Activated B cell treated with CpG ODN at 0.5 μM for 24 hours (primary cell): ENCODE results near the gene EPHA6. TPM values are rescaled to one million over a fixed set of nuclear protein-coding genes. Genes with fewer than 3 reads are reported as not detected.
"Not testable (repeated sequence)": the region's sequence is repeated elsewhere in the genome, so short reads cannot be mapped to it uniquely, and the experiment has no call there.

Experiments used
- ATAC-seq: fragments of 200-7000 bp; cut with Tn5 transposase; one replicate; pipeline ENCODE4 v1.10.0; 2021; ENCODE audit warnings: low read depth, mild to moderate bottlenecking, moderate library complexity
- CTCF ChIA-PET: fragments of 350-600 bp; sonication (Branson Sonifier 250); formaldehyde crosslinking; loops from one replicate; lab custom pipeline; 2021; ENCODE audit warnings: antibody characterized with exemption; lab: Charles Lee
- POLR2A ChIA-PET: fragments of 350-600 bp; sonication (Branson Sonifier 250); formaldehyde crosslinking; loops from one replicate; lab custom pipeline; 2021; ENCODE audit warnings: antibody characterized with exemption; lab: Charles Lee
- DNase-seq: peaks from one replicate; pipeline ENCODE4 v3.0.0; 2022
- H3K27ac Mint-ChIP-seq: one replicate; pipeline ENCODE4 v1.8.0; 2020; ENCODE audit warnings: mixed read lengths
- H3K27me3 Mint-ChIP-seq: one replicate; pipeline ENCODE4 v1.8.0; 2021; ENCODE audit warnings: mixed read lengths
- H3K36me3 Mint-ChIP-seq: one replicate; pipeline ENCODE4 v1.8.0; 2021; ENCODE audit warnings: low read depth, mixed read lengths
- H3K4me1 Mint-ChIP-seq: one replicate; pipeline ENCODE4 v1.8.0; 2021; ENCODE audit warnings: mixed read lengths
- H3K4me3 Mint-ChIP-seq: one replicate; pipeline ENCODE4 v1.8.0; 2020; ENCODE audit warnings: mild to moderate bottlenecking, mixed read lengths
- H3K9me3 Mint-ChIP-seq: one replicate; pipeline ENCODE4 v1.8.0; 2020; ENCODE audit warnings: mixed read lengths
- intact Hi-C: fragments of 100-400 bp; cut with micrococcal nuclease; formaldehyde crosslinking; loops from one replicate; pipeline ENCODE4 v1.15.1; 2024
- total RNA-seq: library from RNA; stranded (reverse); gene quantifications from 2 replicates; pipeline ENCODE4 v1.2.3, GENCODE V29; 2022
- TF ChIP-seq, protein P1 (sequence below): fragments of 200-600 bp; IDR thresholded peaks from one replicate; pipeline ENCODE4 v1.8.0; 2022; ENCODE audit warnings: antibody characterized with exemption, mild to moderate bottlenecking

EPHA6 gene
- total RNA-seq, 1 donor from 2014 or later = not detected

DNA sequence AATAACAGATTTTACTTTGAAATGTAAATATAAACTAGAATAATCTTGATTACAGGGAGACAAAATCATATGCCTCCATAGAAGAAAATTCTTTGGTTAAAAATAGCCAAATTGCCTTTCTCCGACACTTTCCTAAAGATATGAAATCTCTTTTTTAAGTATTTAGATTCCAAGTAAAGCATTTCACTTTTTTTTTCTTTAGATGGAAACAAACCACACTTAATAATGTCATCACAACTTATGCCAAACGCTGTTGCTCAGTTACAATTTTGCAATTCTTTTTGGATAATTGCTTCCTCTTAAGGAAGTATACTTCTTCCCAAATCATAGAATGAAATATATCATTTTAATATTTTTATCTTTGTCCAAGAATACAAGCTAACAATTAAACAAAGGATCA lies 656.1 kb downstream of the EPHA6 start:
- ATAC-seq = no peak
- intact Hi-C loops = loop anchor here (10.0 kb wide), 1 partner anchor 56 kb away; no protein-coding TSS in a partner anchor

DNA sequence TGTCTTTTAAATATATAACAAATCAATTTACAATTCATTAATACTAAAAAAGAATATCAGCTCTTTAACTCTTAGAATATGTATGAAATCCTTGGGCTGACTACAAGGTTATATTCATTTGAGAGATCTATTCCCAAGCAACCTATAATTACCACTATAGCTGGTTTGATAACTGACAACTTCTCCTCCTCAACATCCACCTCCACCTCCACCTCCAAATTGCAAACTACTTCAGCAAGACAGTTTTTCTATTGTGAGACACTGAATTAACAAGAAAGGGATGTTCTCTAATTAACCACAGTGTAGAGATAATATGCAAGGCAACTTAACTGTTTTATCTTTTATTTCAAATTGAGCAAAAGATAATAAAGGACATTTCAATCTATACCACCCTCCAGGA lies 665.3 kb downstream of the EPHA6 start:
- DNase-seq = no peak
- TF ChIP-seq, protein P1, sequence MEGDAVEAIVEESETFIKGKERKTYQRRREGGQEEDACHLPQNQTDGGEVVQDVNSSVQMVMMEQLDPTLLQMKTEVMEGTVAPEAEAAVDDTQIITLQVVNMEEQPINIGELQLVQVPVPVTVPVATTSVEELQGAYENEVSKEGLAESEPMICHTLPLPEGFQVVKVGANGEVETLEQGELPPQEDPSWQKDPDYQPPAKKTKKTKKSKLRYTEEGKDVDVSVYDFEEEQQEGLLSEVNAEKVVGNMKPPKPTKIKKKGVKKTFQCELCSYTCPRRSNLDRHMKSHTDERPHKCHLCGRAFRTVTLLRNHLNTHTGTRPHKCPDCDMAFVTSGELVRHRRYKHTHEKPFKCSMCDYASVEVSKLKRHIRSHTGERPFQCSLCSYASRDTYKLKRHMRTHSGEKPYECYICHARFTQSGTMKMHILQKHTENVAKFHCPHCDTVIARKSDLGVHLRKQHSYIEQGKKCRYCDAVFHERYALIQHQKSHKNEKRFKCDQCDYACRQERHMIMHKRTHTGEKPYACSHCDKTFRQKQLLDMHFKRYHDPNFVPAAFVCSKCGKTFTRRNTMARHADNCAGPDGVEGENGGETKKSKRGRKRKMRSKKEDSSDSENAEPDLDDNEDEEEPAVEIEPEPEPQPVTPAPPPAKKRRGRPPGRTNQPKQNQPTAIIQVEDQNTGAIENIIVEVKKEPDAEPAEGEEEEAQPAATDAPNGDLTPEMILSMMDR = no peak
- H3K9me3 Mint-ChIP-seq = no peaks in the 10 kb centered on the region
- intact Hi-C loops = loop anchor here (10.0 kb wide), 1 partner anchor 65 kb away; no protein-coding TSS in a partner anchor
- no peak overlapping the region for H3K4me3 Mint-ChIP-seq
- H3K27ac Mint-ChIP-seq = no peak overlapping the region
- no peaks in the 10 kb centered on the region for H3K36me3 Mint-ChIP-seq
- H3K4me1 Mint-ChIP-seq = no peaks in the 10 kb centered on the region
- ChIA-PET CTCF (no interaction called here), POLR2A (no interaction called here)
- ATAC-seq = no peak
- no peaks in the 10 kb centered on the region for H3K27me3 Mint-ChIP-seq

More for the DNA sequence above, 656.1 kb downstream of the EPHA6 start:
- Mint-ChIP-seq H3K4me3 (no peak overlapping the region), H3K27ac (no peak overlapping the region), H3K27me3 (no peaks in the 10 kb centered on the region), H3K36me3 (no peaks in the 10 kb centered on the region), H3K4me1 (no peaks in the 10 kb centered on the region), H3K9me3 (peaks cover 2% of the 10 kb centered on the region)
- no peak for DNase-seq
- ChIA-PET POLR2A (no interaction called here), CTCF (no interaction called here)
- TF ChIP-seq, protein P1 = no peak

DNA sequence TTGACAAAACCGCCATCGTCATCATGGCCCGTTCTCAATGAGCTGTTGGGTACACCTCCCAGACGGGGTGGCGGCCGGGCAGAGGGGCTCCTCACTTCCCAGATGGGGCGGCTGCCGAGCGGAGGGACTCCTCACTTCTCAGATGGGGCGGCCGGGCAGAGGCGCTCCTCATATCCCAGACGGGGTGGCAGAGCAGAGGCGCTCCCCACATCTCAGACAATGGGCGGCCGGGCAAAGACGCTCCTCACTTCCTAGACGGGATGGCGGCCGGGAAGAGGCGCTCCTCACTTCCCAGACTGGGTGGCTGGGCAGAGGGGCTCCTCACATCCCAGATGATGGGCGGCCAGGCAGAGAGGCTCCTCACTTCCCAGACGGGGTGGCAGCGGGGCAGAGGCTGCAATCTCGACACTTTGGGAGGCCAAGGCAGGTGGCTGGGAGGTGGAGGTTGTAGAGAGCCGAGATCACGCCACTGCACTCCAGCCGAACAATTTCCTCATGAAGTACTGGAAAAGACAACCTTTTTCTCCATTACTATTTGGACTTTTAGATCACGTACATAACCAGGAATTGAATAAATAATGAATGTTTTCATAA lies 666.4 kb downstream of the EPHA6 start:
- ATAC-seq, H3K27ac Mint-ChIP-seq, H3K36me3 Mint-ChIP-seq, DNase-seq, H3K4me3 Mint-ChIP-seq, CTCF ChIA-PET, H3K9me3 Mint-ChIP-seq, POLR2A ChIA-PET, H3K4me1 Mint-ChIP-seq, H3K27me3 Mint-ChIP-seq, intact Hi-C loops: not testable (repeated sequence)

DNA sequence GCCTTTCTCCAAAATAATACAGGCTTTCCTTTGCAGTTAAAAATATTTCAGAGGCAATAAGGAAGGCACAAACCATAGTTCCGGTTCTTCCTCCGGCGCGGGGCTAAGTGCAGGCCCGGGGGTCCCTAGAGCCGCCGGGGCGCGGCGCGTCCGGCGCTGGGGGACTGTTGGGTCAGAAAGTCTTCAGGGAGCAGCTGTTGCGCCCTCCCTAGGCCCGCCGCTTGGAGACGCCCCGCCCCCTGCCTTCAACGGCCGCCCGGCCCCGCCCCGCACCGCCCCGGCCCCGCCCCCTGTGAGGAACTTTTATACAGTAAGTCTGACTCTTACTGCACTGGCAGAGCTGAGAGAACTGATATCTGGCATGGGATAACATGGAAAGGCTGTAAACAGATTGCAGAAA lies 667.0 kb downstream of the EPHA6 start:
- Mint-ChIP-seq H3K4me1 (no peaks in the 10 kb centered on the region), H3K27me3 (no peaks in the 10 kb centered on the region), H3K4me3 (no peak overlapping the region), H3K9me3 (no peaks in the 10 kb centered on the region), H3K27ac (no peak overlapping the region), H3K36me3 (no peaks in the 10 kb centered on the region)
- TF ChIP-seq, protein P1 = no peak
- intact Hi-C loops = no loop called here
- DNase-seq (no peak), ATAC-seq (peak; percentile 67)
- CTCF ChIA-PET = no interaction called here
- POLR2A ChIA-PET = no interaction called here

DNA sequence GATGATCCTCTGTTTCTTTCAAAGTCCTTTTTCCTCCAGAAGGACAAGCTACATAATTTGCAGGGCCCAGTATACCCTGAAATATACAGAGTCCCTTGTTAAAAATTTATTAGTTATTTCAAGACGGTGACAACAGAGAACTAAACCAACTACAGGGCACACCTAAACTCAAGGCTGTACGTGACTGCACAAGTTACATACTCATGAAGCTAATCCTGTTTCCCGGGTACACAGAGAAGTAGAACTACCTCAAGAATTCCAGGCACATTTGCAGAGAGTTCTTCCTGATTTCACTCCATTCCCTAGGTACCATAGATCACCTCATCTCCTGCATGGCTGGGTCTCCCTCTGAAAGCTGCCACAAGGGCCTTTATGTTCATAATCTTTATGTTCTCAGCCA lies 670.8 kb downstream of the EPHA6 start:
- no peaks in the 10 kb centered on the region for H3K4me1 Mint-ChIP-seq
- no peak for ATAC-seq
- no peaks in the 10 kb centered on the region for H3K27me3 Mint-ChIP-seq
- H3K9me3 Mint-ChIP-seq = no peaks in the 10 kb centered on the region
- DNase-seq = no peak
- CTCF ChIA-PET = no interaction called here
- POLR2A ChIA-PET = no interaction called here
- H3K27ac Mint-ChIP-seq = no peak overlapping the region
- intact Hi-C loops = no loop called here
- no peaks in the 10 kb centered on the region for H3K36me3 Mint-ChIP-seq
- TF ChIP-seq, protein P1 = no peak
- no peak overlapping the region for H3K4me3 Mint-ChIP-seq

DNA sequence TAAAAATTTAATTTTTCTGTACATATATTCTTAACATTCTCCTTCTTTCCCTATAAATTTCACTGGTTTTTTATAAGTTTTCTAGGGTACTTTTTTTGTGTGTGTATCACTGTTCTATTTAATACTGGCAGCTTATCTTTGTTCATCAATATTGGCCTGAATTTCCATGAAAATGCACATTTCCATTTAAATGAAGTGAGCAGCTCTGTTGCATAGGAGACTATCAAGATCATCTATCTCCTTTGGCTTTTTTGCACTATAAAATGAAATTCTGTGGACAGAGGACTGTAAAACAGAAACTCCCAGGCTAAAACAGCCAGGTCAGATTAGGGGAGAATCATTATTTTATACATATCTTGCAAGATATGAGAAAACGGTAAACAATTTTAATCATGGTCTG lies 673.2 kb downstream of the EPHA6 start:
- H3K27ac Mint-ChIP-seq = no peak overlapping the region
- H3K4me1 Mint-ChIP-seq = no peaks in the 10 kb centered on the region
- CTCF ChIA-PET = no interaction called here
- no peaks in the 10 kb centered on the region for H3K9me3 Mint-ChIP-seq
- no peaks in the 10 kb centered on the region for H3K36me3 Mint-ChIP-seq
- no peaks in the 10 kb centered on the region for H3K27me3 Mint-ChIP-seq
- intact Hi-C loops = no loop called here
- H3K4me3 Mint-ChIP-seq = no peak overlapping the region
- TF ChIP-seq, protein P1 = no peak
- DNase-seq = no peak
- ATAC-seq = no peak
- POLR2A ChIA-PET = no interaction called here
